Measurements from ENCODE around the gene ESYT2.
"Not testable (repeated sequence)": the region's sequence is repeated elsewhere in the genome, so short reads cannot be mapped to it uniquely, and the experiment has no call there.

Gene ESYT2

DNA sequence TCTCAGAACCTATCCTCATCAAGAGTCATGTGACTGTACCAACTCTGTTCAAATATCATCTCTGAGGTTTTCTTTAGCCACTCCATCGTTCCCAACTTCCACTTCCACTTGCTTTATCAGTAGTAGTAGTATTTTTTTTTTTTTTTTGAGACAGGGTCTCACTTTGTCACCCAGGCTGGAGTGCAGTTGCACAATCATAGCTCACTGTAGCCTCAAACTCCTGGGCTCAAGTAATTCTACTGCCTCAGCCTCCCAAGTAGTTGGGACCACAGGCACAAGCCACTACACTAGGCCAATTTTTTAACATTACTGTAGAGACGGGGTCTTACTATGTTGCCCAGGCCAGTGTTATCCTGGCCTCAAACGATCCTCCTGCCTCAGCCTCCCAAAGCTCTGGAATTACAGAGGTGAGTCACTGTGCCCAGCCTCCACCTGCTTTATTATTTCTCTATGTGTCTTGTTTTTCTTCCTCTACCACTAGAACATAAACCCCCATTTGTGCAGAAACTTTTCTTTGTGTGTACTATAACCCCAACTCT is 130.6 kb downstream of the ESYT2 start:
- no peak for DNase-seq (ENCODE audit: low read depth)

DNA sequence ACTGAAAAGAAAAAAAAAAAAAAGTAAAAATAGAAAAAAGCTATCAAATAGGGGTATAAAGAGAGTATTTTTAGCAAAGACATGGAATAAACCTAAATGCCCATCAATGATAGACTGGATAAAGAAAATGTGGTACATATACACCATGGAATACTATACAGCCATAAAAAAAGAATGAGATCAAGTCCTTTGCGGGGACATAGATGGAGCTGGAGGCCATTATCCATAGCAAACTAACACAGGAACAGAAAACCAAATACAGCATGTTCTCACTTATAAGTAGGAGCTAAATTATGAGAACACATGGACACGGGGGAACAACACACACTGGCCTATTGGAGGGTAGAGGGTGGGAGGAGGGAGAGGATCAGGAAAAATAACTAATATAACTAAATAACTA is 131.7 kb downstream of the ESYT2 start:
- not testable (repeated sequence) for DNase-seq (ENCODE audit: low read depth)

DNA sequence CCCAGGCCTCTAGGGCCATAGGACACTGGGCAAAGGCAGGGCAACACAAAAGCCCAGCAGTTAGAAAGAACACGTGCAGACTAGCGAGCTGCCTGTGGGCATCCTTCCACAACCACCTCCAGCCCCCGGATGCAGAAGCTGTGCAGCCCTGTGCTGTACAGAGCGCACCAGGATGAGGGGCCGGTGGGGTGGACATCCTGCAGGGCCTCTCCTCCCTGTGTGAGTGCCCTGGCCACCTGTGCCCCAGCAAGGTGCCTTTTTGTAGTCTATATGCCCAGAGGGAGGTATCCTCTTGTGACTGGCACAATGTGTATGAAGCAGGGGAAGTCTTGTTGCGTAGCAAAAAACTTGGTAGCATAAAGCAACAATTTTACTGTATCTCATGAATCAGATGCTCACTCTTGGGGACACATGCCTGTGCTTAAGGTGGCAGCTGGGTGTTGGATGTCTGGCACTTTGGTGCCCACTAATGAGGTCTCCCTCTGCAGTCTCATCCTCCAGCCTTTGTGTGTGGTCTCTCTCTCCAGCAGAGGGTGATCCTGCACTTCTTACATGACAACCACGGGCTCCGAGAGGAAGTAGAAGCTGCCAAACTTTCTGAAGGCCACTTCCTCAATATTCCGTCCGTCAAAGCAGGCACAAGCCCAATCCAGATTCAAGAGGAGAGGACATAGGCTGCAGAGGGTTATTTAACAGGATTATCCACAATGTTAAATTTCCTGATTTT is 133.4 kb downstream of the ESYT2 start:
- peak; percentile 19 for DNase-seq (ENCODE audit: low read depth)

DNA sequence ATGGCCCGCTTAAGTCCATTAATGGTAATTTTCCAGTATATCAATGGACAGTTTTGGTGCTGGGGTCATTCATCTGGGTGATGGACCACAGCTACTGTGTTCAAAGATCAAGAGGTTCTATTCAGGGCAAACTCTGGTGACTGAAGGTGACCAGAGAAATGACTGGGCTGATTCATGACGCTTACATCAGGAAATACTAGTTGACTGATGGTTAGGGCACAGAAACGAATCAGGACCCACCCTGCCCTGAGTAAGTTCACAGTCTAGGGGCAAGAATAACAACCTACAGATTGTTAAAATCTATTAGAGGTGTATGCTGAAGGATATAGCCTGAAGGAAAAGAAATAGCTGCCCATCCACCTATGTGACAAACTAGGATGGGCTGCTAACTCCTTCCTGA is 134.3 kb downstream of the ESYT2 start:
- no peak for DNase-seq (ENCODE audit: low read depth)

DNA sequence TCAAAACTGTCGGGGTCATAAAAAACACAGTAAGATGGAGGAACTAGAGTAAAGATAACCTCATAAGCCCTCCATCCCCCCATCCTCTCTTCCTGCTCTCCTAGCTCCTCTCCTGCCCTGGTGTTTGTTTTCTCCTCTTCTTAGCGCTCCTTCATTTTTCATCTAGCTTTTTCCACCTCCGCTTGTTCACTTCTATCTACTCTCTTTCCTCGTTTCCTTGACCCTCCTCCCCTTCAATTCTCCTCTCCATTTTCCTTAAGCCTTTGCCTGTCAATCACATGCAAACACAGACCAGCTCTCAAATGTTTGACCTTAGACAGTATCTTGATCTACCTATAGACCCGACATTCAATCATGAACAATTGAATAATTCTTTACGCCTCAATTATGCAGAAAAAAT is 134.7 kb downstream of the ESYT2 start:
- no peak for DNase-seq (ENCODE audit: low read depth)

DNA sequence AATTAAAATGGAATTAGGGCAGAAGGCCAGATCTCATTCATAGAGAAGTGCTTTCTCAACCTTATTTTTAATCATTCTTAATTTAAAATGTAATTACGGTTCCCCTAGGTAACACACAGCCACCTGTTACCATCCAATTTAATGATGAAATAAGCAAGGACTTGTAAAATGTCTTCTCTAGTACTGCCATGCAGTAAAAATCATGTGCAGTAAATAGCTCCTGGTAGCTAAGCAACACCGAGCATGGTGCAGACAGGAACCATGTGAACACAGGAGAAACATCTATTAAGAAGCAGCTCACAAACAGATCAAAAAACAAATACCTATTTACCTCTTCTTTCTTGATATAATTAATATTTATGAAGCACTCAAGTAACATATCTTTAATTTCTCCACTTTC is 139.8 kb downstream of the ESYT2 start:
- no peak for DNase-seq (ENCODE audit: low read depth)

DNA sequence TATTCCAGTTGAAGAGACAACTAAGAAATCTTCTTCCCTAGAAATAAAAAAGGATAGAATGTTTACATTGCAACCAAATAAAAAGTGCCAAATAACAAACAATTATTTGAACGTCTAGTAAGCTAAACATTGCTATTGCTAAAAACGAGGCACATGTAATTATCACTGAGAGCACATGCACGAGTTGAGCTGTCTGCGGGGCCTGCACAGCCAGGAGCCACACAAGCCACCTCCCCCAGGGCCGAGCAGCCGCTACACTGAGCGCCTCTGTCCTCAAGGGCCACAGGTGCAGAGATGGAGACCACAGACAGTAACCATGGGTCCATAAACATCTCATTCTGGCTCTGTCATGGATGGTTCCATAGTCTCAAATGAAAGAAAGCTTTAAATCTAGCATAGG is 141.9 kb downstream of the ESYT2 start:
- no peak for DNase-seq (ENCODE audit: low read depth)

DNA sequence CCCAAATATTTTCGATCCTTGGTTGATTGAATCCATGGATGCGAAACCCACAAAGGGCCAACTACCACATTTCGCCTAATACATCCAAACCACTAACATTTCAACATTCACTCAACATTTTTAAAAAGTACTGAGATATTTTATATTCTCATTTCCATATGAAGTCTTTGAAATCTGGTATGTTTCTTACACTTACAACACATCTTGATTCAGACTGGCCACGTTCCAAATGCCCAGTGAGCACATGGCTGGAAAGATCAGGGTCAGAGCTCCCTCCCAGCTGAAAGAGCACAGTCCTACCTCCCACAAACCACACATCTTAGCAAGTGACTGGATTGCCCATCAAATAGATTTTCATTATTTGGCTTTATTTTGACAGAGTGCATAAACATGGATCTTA is 143.6 kb downstream of the ESYT2 start:
- no peak for DNase-seq (ENCODE audit: low read depth)

DNA sequence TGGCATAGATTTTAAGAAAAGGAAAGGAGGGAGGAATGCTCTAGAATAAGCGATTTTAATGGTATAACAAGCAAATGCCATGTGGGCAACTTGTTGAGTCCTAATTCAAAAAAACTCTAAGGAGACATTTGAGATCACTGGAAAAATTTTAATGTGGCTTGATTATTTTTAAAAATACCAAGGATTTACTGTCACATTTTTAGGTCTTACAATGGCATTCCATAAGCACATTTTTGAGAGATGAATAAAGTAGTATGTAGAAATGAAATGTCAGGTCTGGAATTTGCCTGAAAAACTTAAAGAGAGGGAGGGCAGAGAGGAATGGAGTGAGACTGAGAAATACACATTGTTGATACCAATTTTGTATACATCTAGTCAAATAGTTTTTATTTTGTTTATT is 145.0 kb downstream of the ESYT2 start:
- no peak for DNase-seq (ENCODE audit: low read depth)

DNA sequence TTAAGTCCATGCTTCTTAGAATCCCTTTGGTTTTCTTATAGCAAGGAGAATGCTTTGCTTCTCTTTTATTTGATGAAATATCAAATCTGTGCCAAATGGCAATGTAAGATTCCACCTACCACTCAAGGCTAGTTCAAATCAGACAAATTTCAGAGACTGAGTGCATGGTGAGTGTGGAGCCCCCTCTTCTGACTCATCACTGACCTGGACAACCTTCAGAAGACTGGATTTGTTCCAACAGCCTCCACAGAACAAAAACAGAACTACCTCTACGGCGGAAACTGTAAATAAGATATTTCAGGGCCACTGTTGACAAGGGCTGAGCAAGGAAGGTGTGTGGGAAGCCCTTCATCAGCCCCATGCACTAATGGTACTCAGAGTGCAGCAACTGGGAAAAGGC is 145.8 kb downstream of the ESYT2 start:
- DNase-seq (ENCODE audit: low read depth) = no peak

DNA sequence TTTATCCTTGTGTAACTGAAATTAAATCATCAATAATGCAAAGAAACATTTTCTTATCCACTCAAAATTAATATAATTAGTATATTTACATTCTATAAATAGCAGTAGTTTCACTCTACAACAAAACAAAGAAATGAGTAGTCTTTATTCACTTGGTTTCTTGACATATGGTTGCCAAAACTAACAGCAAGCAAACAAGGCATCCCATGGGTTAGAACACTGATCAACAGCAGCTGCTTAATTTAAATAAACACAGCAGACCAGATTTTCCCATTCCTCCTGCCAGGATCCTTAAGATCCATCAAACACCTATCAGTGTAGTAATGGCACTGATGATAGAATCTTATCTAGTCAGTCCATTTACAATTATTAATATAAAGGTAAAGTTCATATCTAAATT is 146.9 kb downstream of the ESYT2 start:
- DNase-seq (ENCODE audit: low read depth) = no peak
